Erythroblast (primary cell): Measurements from ENCODE around the gene ZNF277.

Source experiments
- GATA1 ChIP-seq: IDR thresholded peaks from 2 replicates; pipeline ENCODE4 v1.6.1; 2011; ENCODE audit warnings: low read depth, mild to moderate bottlenecking, control low read depth, low read length, moderate library complexity
- POLR2A ChIP-seq: IDR thresholded peaks from 2 replicates; pipeline ENCODE4 v1.6.1; 2011; ENCODE audit warnings: mild to moderate bottlenecking, low read length

DNA sequence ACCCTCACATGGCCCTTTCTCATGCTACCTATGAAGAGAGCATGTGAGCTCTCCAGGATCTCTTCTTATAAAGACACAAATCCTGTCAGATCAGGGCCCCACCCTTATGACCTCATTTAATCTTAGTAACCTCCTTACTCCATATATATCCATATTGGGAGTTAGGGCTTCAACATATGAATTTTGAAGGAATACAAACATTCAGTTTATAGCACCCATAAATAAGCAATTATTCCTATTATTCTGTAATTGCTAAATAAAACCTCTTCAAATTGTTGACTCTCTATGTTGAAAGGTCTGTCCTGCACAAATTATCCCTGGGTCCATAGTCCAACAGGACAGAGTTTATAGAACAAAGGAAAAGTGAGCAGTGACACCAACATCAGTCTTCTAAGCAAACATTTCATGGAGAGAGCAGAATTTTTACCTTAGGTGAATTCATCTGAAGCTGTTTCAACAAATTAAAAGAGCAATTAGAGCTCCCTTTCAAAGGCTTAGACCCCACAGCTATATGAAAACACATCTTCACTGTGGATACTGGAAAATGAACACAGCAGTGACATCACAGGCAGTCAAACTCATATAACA is 12.5 kb upstream of the ZNF277 start:
- TF ChIP-seq POLR2A (no peak), GATA1 (no peak)
